ENCODE data around the gene B4GALNT4.
A peak's percentile ranks its signal among the peaks of the same experiment; 100 is the strongest.
"Not testable (repeated sequence)": the region's sequence is repeated elsewhere in the genome, so short reads cannot be mapped to it uniquely, and the experiment has no call there.

Gene B4GALNT4

GRCh38 chr11:336659-337198, 32.6 kb upstream of the B4GALNT4 start:
- DNase-seq, result no peak

- no peak for DNase-seq
Observed at GRCh38 chr11:337711-338110, 31.6 kb upstream of the B4GALNT4 start.

GRCh38 chr11:339963-340362, 29.3 kb upstream of the B4GALNT4 start:
- no peak for DNase-seq

- no peak for DNase-seq
Observed at GRCh38 chr11:340539-341512, 28.5 kb upstream of the B4GALNT4 start.

- no peak for DNase-seq
Observed at GRCh38 chr11:342328-342727, 27.0 kb upstream of the B4GALNT4 start.

GRCh38 chr11:344836-345578, 24.3 kb upstream of the B4GALNT4 start:
- no peak for DNase-seq

GRCh38 chr11:346529-346928, 22.8 kb upstream of the B4GALNT4 start:
- no peak for DNase-seq

- not testable (repeated sequence) for DNase-seq
Observed at GRCh38 chr11:349270-349954, 19.9 kb upstream of the B4GALNT4 start.

GRCh38 chr11:350033-350722, 19.1 kb upstream of the B4GALNT4 start:
- DNase-seq, result not testable (repeated sequence)

GRCh38 chr11:350723-351255, 18.5 kb upstream of the B4GALNT4 start:
- no peak for DNase-seq

- no peak for DNase-seq
Observed at GRCh38 chr11:351411-351810, 17.9 kb upstream of the B4GALNT4 start.

GRCh38 chr11:352456-353031, 16.8 kb upstream of the B4GALNT4 start:
- no peak for DNase-seq

GRCh38 chr11:353179-353873, 16.0 kb upstream of the B4GALNT4 start:
- DNase-seq, result peak; percentile 92

GRCh38 chr11:355581-356458, 13.5 kb upstream of the B4GALNT4 start:
- DNase-seq, result peak; percentile 97

- no peak for DNase-seq
Observed at GRCh38 chr11:356610-357009, 12.7 kb upstream of the B4GALNT4 start.

GRCh38 chr11:357582-357981, 11.7 kb upstream of the B4GALNT4 start:
- no peak for DNase-seq

GRCh38 chr11:358129-358800, 11.0 kb upstream of the B4GALNT4 start:
- DNase-seq, result no peak

GRCh38 chr11:359181-359714, 10.1 kb upstream of the B4GALNT4 start:
- DNase-seq, result no peak

All from left hindlimb (tissue), 1 donor.